GM10248 (cell line): ENCODE data around the gene MVB12B.

ENCODE experiments used
- CTCF ChIA-PET: fragments of 300-600 bp; sonication (Branson Sonifier 250); formaldehyde crosslinking; extraction: SDS; loops from one replicate; lab custom pipeline; 2021; ENCODE audit warnings: antibody characterized with exemption; lab: Yijun Ruan, JAX
- POLR2A ChIA-PET: fragments of 350-650 bp; sonication (Branson Sonifier 250); formaldehyde crosslinking; extraction: SDS; loops from one replicate; lab custom pipeline; 2020; ENCODE audit warnings: antibody characterized with exemption; lab: Yijun Ruan, JAX
- DNase-seq: peaks from one replicate; pipeline ENCODE4 v3.0.0; 2012; ENCODE audit errors: extremely low spot score
- CTCF ChIP-seq: IDR thresholded peaks from 2 replicates; pipeline ENCODE4 v1.5.1; 2012; ENCODE audit warnings: mild to moderate bottlenecking, low read depth; ENCODE audit errors: extremely low read depth, missing control alignments, control extremely low read depth

The MVB12B gene

GRCh38 chr9:126347911-126348760, 21.5 kb downstream of the MVB12B start:
- TF ChIP-seq CTCF, result no peak
- ChIA-PET POLR2A (no interaction called here), CTCF (interaction anchor here (0.7 kb wide), 1 partner anchor 51 kb away, joined by 3 read pairs; no protein-coding TSS in a partner anchor)
- no peak for DNase-seq

DNA sequence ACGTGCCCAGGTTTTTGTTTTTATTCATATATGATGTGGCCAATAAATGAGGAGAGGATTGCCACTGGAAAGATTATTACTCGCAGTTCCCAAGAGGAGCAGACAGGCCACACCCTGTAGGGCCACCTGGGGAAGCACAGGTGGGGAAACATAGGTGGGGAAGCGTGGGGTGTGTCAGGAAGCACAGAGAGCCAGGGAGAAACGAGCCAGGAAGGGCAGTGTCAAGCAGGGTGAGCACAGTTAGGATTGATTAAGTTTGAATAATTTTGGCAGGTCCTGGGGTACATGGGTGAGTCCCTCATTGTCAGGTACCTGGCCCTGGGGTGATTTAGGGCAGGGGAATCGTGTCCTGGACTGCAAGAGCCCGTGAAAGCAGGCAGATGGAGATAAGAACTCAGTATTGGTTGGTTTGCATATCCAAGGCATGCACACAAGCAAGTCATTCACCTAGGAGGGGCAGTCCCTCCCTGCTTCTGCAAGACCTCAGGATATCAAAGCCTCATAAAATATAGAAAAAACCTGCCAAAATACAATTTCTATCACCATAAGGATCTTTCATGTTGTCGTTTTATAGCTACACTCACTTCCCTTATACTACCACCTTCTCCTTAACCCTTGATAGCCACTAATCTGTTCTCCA, 22.4 kb downstream of the MVB12B start:
- ChIA-PET POLR2A (no interaction called here), CTCF (no interaction called here)
- TF ChIP-seq CTCF, result no peak
- peak; percentile 1 for DNase-seq

DNA sequence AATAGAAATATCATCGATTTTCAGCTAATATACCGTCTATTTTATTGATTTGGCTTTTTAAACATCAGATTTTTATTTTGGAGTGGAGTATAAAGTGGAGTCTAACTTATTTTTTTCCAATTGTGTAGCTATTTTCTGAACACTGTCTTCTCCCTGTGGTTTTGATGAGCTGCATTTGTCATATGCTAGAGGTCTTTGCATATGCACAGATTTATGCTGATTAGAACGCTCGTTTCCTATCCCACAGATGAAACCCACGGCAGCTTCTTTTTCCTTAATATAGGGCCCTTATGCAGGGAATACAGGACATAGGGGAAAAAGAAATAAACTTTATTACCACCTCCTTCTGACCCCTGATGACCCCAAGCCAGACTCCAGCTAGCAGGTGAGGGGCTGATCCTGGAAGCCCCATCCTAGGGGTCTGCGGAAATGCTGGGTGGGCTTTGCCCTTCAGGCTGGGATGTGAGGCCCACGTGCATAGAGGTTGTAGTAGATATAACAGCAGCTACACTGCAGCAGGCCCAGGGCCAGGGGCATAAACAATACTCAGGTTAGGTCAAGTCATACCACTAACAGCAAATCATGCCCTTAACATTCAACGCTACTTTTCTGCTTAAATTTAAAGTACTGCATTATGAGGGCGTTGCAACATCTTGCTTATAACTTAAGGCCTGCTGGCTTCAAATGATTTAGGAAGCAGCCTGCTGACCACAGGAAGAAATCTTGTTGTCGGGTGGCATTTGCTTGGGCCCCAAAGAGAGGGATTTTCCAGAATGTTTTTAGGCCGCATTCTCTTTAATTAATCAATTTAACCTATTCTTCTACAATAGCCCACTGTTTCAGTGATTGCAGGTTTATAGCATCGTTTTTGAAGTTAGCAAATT, 28.5 kb downstream of the MVB12B start:
- POLR2A ChIA-PET, result no interaction called here
- no peak for DNase-seq
- CTCF ChIA-PET, result interaction anchor here (1.0 to 1.4 kb wide), 2 partner anchors 10 to 44 kb away, joined by 3 to 4 read pairs; no protein-coding TSS in a partner anchor
- TF ChIP-seq CTCF, result no peak

DNA sequence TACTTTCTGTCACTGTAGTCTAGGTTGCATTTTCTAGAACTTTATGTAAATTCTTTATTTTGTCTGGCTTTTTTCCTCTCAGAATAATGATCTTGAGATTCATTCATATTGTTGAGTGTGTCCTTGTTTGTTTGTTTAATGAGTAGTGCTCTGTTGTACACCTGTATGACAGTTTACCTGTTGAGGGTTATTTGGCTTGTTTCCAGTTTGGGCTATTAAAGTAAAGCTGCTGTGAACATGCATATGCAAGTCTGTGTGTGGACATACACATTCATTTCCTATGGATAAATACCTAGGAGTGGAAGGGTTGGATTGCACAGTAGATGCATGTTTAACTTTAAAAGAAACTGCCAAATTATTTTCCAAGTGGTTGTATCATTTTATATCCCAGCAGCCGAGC, 30.4 kb downstream of the MVB12B start:
- POLR2A ChIA-PET, result no interaction called here
- DNase-seq, result no peak
- no peak for TF ChIP-seq CTCF
- CTCF ChIA-PET, result interaction anchor here (1.0 kb wide), 1 partner anchor 110 kb away, joined by 3 read pairs; no protein-coding TSS in a partner anchor

- POLR2A ChIA-PET, result no interaction called here
Observed at GRCh38 chr9:126360073-126360472, 33.4 kb downstream of the MVB12B start.

More at GRCh38 chr9:126360073-126360472, 33.4 kb downstream of the MVB12B start:
- CTCF ChIA-PET, result no interaction called here
- DNase-seq, result no peak
- no peak for TF ChIP-seq CTCF
